ENCODE results near the gene DCAF7.

DCAF7 gene

GRCh38 chr17:63595132-63595531 is 44.9 kb downstream of the DCAF7 start:
- DNase-seq, result no peak

- DNase-seq, result no peak
Measured at GRCh38 chr17:63596856-63597586, 46.7 kb downstream of the DCAF7 start.

GRCh38 chr17:63598281-63598680 is 48.0 kb downstream of the DCAF7 start:
- DNase-seq, result no peak

- peak; percentile 92 to 96 for DNase-seq
Measured at GRCh38 chr17:63600569-63601438, 50.5 kb downstream of the DCAF7 start, which contains the start of gene TACO1. Gene TACO1, plus strand, starts transcription at chr17:63600895. Its CDS starts 189 bp downstream, at chr17:63601084.

- DNase-seq, result no peak
Measured at GRCh38 chr17:63601439-63602371, 51.4 kb downstream of the DCAF7 start.

- no peak for DNase-seq
Measured at GRCh38 chr17:63609816-63610573, 59.7 kb downstream of the DCAF7 start.

GRCh38 chr17:63610854-63611253 is 60.6 kb downstream of the DCAF7 start:
- no peak for DNase-seq

- no peak for DNase-seq
Measured at GRCh38 chr17:63611354-63611753, 61.1 kb downstream of the DCAF7 start.

GRCh38 chr17:63613663-63614062 is 63.4 kb downstream of the DCAF7 start:
- no peak for DNase-seq

GRCh38 chr17:63621229-63621683 is 71.0 kb downstream of the DCAF7 start:
- DNase-seq, result peak in 1 of 2 experiments; percentile 54

- DNase-seq, result peak; percentile 100
Measured at GRCh38 chr17:63621684-63622573, 71.7 kb downstream of the DCAF7 start, which contains the start of gene MAP3K3. Gene MAP3K3, plus strand, starts transcription at chr17:63622417. Its CDS starts 343 bp downstream, at chr17:63622760.

- DNase-seq, result peak; percentile 81 to 86
Measured at GRCh38 chr17:63622574-63623390, 72.5 kb downstream of the DCAF7 start.

GRCh38 chr17:63623786-63624530 is 73.7 kb downstream of the DCAF7 start:
- peak in 1 of 2 experiments; percentile 44 for DNase-seq

GRCh38 chr17:63624531-63624880 is 74.2 kb downstream of the DCAF7 start:
- DNase-seq, result peak; percentile 16 to 37

GRCh38 chr17:63626551-63627180 is 76.4 kb downstream of the DCAF7 start:
- peak; percentile 40 to 59 for DNase-seq

- no peak for DNase-seq
Measured at GRCh38 chr17:63629627-63630026, 79.3 kb downstream of the DCAF7 start.

- no peak for DNase-seq
Measured at GRCh38 chr17:63631062-63631461, 80.8 kb downstream of the DCAF7 start.

- DNase-seq, result peak in 1 of 2 experiments; percentile 15
Measured at GRCh38 chr17:63631626-63632025, 81.3 kb downstream of the DCAF7 start.

Measured in Kasumi-1 (cell line).